HG03571 (cell line): ENCODE measurements around the gene DAW1.
"Not testable (repeated sequence)": the region's sequence is repeated elsewhere in the genome, so short reads cannot be mapped to it uniquely, and the experiment has no call there.

Experiments used
- ATAC-seq: cut with Tn5 transposase; IDR thresholded peaks from one replicate; pipeline ENCODE4 v1.9.1; 2021; ENCODE audit not compliant: unreplicated experiment

Gene DAW1

DNA sequence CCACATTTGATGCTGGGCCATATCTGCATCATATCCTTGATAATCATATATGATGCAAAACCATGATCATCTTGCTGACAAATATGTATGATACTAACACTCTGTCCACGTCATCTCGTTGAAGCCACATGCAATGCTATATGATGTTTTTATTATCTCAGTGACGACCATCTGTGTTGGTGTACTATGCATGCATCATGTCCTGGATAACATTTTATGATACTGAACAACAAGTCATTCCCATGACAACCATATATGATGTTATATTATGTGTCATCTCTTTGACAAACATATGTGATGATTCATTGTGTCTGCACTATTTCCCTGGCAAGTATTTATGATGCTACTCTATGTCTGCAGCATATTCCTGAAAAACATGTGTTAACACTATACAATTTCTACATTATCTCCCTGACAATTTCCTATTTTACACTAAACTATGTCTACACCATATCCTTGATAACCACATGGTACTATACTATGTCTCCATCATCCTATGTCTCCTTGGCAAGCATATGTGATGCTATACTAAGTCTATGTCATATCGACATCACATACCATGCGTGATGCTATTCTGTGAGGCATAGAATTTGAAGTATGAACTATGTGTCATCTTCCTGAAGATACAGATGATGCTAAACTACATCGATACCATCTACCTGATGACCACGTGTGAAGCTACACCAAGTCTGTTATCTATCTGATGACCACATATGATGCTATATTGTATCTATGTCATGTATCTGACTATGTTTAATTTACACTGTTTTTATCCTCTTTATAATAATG lies 37.0 kb downstream of the DAW1 start:
- ATAC-seq: no peak

- ATAC-seq: no peak
Observed at GRCh38 chr2:227914362-227914761, 42.9 kb downstream of the DAW1 start.

DNA sequence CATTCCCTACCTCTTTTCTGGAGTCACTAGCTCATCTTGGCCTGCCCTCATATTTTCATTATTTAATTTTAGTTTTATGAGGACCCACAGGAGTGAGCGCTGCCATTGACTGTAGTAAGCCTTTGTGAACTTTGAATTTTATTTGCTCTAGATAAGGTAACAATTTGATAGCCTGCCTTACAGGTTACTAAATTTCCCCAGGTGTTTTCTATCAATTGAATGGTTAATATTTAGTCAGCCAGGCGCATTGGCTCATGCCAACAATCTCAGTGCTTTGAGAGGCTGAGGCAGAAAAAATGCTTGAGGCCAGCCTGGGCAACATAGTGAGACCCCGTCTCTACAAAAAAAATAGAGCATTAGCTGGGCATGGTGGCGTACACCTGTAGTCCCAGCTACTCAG lies 50.2 kb downstream of the DAW1 start:
- ATAC-seq: no peak

GRCh38 chr2:227932001-227932400 lies 60.6 kb downstream of the DAW1 start:
- no peak for ATAC-seq

- ATAC-seq: no peak
Observed at GRCh38 chr2:227932403-227932802, 61.0 kb downstream of the DAW1 start.

DNA sequence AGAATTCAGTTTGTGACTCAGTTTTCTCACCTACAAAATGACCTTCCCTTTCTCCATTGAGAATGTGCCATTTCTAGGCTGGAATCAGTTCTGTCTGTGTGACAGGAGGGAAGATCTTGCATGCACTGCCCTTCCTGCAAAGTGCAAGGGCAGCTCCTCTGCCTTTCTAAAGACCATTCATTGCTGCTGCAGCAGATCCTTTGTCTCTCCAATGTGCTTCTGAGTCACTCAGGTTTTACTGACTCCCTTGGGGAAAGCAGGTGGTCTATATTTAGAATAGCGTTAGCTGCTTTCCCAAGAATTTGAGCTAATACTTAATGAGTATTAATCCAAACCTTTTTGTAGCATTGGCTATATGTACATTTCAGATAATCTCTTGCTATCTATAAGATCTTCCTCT lies 62.5 kb downstream of the DAW1 start:
- no peak for ATAC-seq

GRCh38 chr2:227936249-227936648 lies 64.8 kb downstream of the DAW1 start:
- not testable (repeated sequence) for ATAC-seq

GRCh38 chr2:227939271-227940027 lies 68.0 kb downstream of the DAW1 start:
- ATAC-seq: no peak

DNA sequence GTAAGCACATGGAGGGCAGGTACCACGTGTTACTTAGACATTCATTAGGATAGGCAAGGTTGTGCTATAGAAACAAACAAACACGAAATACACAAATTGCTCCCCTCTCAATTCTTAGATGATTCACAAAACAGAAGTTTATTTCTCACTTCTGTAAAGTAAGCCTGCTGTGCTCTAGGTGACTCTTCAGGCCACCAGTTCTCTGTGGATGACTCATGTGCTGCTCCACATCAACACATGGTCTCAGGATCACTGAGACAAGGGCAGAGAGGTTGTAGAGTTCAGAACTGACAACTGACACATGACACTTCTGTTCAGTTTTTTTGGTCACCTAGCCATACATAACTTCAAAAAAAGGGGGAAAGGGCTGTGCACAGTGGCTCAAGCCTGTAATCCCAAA lies 70.6 kb downstream of the DAW1 start:
- no peak for ATAC-seq

DNA sequence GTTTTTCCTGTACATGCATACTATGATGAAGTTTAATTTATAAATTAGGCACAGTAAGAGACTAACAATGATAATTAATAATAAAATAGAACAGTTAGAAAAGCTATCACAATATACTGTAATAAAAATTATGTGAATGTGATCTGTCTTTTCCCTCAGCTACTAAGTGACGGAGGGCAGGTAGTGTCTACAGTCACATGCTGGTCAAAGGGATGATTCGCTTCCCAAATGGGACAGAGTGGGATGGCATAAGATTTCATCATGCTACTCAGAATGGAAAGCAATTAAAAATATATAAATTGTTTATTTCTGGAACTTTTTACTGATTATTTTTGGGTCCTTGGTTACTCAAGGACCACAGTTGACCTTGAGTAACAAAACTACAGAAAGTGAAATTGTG lies 71.5 kb downstream of the DAW1 start:
- no peak for ATAC-seq

DNA sequence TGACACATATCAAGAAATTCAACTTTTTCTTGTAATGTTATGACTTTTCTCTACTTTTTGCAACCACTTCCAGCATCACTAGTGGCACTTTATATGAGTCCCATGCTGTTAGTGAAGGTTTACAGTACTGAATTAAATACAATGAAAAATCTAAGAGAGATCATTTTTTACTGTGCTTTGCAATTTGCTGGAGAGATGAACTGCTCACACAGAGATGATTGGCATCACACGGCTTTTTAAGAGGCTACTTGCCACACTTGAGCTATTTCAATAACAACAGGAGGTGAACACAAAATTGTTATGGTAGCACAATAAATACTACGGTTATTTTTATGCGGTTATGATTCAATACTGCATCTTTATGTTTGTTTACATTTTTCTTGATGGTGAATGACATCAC lies 88.9 kb downstream of the DAW1 start:
- no peak for ATAC-seq

DNA sequence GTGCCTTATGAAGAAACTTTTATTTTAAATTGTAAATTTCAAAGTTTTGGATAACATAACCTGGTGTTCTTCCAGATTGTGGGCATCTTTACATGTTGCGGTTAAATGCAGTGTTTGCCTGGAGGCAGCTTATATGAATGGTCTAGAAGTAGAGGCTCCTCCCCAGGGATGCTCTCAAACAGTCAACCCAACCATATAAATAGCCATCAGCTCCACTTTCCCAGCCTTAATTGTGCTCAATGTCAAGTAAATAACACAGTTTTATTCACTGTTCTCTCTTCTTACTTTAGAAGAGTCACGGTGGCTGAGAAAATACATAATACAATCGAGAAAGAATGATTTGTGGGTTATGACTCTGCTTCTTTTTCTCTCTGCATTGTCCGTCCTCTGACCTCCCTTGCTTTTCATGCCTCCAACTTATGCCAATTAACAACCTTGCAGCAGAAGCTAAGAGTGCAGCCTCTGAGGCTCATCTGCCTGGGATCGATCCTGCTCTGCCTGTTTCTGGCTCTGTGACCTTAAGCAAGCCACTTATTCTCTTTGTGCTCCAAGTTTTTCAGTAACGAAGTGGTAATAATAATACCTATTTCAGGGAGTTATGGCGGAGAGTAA lies 100.3 kb downstream of the DAW1 start:
- ATAC-seq: no peak

DNA sequence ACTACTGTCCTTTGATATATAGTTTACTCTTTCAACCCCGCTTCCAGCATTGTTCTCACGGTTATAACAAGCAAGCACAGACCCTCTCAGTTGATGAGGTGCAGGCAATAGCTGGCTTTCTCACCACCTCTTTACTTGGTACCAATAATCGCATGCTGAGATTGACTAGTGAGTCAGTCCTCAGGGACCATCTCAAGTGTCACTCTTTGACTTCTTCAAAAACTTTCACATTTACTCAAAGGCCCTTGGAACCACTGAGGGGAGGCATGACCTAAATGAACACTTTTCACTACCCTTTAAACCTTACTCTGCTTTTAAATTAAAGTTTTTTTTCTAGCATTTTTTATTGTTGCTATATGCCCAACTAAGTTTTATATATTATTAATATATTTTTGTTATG lies 101.8 kb downstream of the DAW1 start:
- ATAC-seq: no peak
